GM23248 (cell line): ENCODE results near the gene FEZ2. TPM values are rescaled to one million over a fixed set of nuclear protein-coding genes. Genes with fewer than 3 reads are reported as not detected.
A peak's percentile ranks its signal among the peaks of the same experiment; 100 is the strongest.

Source experiments
- DNase-seq: peaks from one replicate; pipeline ENCODE4 v3.0.0-alpha.2; 2015
- H2AFZ ChIP-seq: fragments of 200-600 bp; sonication (generic); 2 replicates; pipeline ENCODE4 v1.6.1; 2016; ENCODE audit warnings: antibody characterized with exemption
- H3F3A ChIP-seq: fragments of 200-600 bp; sonication (generic); 2 replicates; pipeline ENCODE4 v1.6.1; 2016; ENCODE audit warnings: mild to moderate bottlenecking, antibody characterized with exemption, mixed run types; ENCODE audit not compliant: insufficient read depth
- H3K27ac ChIP-seq: fragments of 200-600 bp; sonication (generic); 2 replicates; pipeline ENCODE4 v1.5.1; 2016; ENCODE audit warnings: mild to moderate bottlenecking
- H3K27me3 ChIP-seq: fragments of 200-600 bp; sonication (generic); replicated peaks from 2 replicates; pipeline ENCODE4 v1.6.1; 2016; ENCODE audit warnings: mild to moderate bottlenecking; ENCODE audit not compliant: insufficient read depth
- H3K36me3 ChIP-seq: fragments of 200-600 bp; sonication (generic); 2 replicates; pipeline ENCODE4 v1.6.1; 2016; ENCODE audit warnings: low read depth, mild to moderate bottlenecking
- H3K4me1 ChIP-seq: fragments of 200-600 bp; sonication (generic); 2 replicates; pipeline ENCODE4 v1.6.1; 2016; ENCODE audit warnings: mild to moderate bottlenecking; ENCODE audit not compliant: insufficient read depth
- H3K4me2 ChIP-seq: fragments of 200-600 bp; sonication (generic); one replicate; pipeline ENCODE4 v1.6.1; 2016; ENCODE audit warnings: mild to moderate bottlenecking; ENCODE audit not compliant: unreplicated experiment
- H3K4me3 ChIP-seq: fragments of 200-600 bp; sonication (generic); 2 replicates; pipeline ENCODE4 v1.5.1; 2016; ENCODE audit warnings: mild to moderate bottlenecking
- H3K79me2 ChIP-seq: fragments of 200-600 bp; sonication (generic); 2 replicates; pipeline ENCODE4 v1.6.1; 2016; ENCODE audit warnings: mild to moderate bottlenecking; ENCODE audit not compliant: insufficient read depth
- H3K9ac ChIP-seq: fragments of 200-600 bp; sonication (generic); 2 replicates; pipeline ENCODE4 v1.6.1; 2016; ENCODE audit warnings: mild to moderate bottlenecking
- H3K9me2 ChIP-seq: fragments of 200-600 bp; sonication (generic); 2 replicates; pipeline ENCODE4 v1.6.1; 2016; ENCODE audit warnings: mixed run types, mild to moderate bottlenecking, moderate library complexity; ENCODE audit not compliant: insufficient read depth
- H3K9me3 ChIP-seq: fragments of 200-600 bp; sonication (generic); one replicate; pipeline ENCODE4 v1.6.1; 2017; ENCODE audit warnings: low read depth
- H4K20me1 ChIP-seq: fragments of 200-600 bp; sonication (generic); 2 replicates; pipeline ENCODE4 v1.6.0; 2016; ENCODE audit not compliant: insufficient read depth
- EZH2 ChIP-seq: fragments of 200-600 bp; sonication (generic); IDR thresholded peaks from 2 replicates; pipeline ENCODE4 v1.6.1; 2018; ENCODE audit warnings: antibody characterized with exemption, mild to moderate bottlenecking; ENCODE audit not compliant: insufficient read depth, poor library complexity, severe bottlenecking
- EZH2phosphoT487 ChIP-seq: fragments of 200-600 bp; sonication (generic); IDR thresholded peaks from 2 replicates; pipeline ENCODE4 v1.6.1; 2018; ENCODE audit warnings: antibody characterized with exemption, moderate library complexity, mild to moderate bottlenecking, low read depth; ENCODE audit not compliant: insufficient read depth
- WGBS, 2 experiments: methylation state at CpG; one replicate each; pipeline ENCODE4 v1.1.6; 2015 to 2017; ENCODE audit warnings: low lambda C conversion rate in 2 of 2, low coverage in 1 of 2; ENCODE audit errors: missing lambda C conversion rate in 2 of 2; 5-methylcytosine and 5-hydroxymethylcytosine counted together
- in situ Hi-C: fragments of 300-500 bp; cut with MboI; formaldehyde crosslinking; loops from 2 replicates; pipeline ENCODE4 v1.15.0; 2020
- polyA plus RNA-seq: library from polyadenylated mRNA; unstranded; fragments of >200 nt; fragmentation: Nextera tagmentation; extraction: Ambion mirVana; gene quantifications from 2 replicates; pipeline ENCODE4 v1.2.1, GENCODE V29; 2016
- total RNA-seq: library from RNA; depleted of rRNA; stranded (reverse); fragments of >200 nt; shearing (Covaris generic); gene quantifications from 2 replicates; pipeline ENCODE4 v1.2.3, GENCODE V29; 2014; rRNA removed

FEZ2 gene, protein sequence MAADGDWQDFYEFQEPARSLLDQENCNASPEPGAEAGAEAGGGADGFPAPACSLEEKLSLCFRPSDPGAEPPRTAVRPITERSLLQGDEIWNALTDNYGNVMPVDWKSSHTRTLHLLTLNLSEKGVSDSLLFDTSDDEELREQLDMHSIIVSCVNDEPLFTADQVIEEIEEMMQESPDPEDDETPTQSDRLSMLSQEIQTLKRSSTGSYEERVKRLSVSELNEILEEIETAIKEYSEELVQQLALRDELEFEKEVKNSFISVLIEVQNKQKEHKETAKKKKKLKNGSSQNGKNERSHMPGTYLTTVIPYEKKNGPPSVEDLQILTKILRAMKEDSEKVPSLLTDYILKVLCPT
- total RNA-seq, result 86.2 and 93.2 TPM in 2 replicates
- polyA plus RNA-seq, result 48.8 and 50.5 TPM in 2 replicates

DNA sequence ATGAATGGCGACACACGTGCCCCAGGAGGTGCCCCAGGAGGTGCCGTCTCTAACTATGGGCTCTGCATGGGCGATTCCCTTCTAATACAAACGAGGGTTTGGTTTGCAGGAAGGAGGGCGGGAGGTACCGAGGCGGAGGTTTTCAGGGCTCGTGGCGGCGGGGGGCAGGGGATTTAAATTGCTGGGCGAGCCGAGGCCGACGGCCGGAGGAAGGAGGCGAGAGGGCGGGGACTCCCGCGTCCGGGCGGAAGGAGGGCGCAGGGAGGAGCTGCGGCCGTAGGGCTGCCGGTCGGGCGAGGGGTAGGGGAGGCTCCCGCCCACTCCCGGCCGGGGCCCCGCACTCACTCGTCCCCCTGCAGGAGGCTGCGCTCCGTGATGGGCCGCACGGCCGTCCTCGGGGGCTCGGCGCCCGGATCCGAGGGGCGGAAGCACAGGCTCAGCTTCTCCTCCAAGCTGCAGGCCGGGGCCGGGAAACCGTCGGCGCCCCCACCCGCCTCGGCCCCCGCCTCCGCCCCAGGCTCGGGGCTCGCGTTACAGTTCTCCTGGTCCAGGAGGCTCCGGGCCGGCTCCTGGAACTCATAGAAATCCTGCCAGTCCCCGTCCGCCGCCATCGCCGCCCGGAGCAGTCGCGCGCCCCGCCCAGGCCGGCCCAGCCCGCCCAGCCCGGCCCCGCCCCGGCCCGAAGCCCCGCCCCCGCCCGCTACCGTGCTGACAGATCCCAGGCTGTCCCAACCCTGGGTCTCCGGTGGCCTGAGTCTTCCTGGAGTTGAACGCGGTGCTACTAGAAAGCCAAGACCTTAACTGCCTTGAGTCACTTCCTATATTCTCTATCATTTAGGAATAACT lies at the start of gene FEZ2:
Gene FEZ2 (minus strand): TSS at position 637 of the 846 bp plus-strand sequence. CDS start 26 bp downstream, at position 611.
- H3K27me3 ChIP-seq, result no peaks in the 10 kb centered on the region
- 0 out of 2 replicates have a peak, but pooled peaks cover 5% of the 10 kb centered on the region for H3K36me3 ChIP-seq
- H2AFZ ChIP-seq, result peak within 1 kb of the TSS; percentile 78
- H3K9me3 ChIP-seq, result no peaks in the 10 kb centered on the region
- H3K4me2 ChIP-seq, result peak within 1 kb of the TSS; percentile 90
- peak within 1 kb of the TSS; percentile 79 for H3K9ac ChIP-seq
- peak; percentile 89 for DNase-seq
- 0 to 2% methylated on average over 31 to 42 of the region's 81 CpGs for WGBS, 2 experiments
- peaks cover 7% of the 10 kb centered on the region; the same call in 1 of the 2 replicates for H3F3A ChIP-seq
- H4K20me1 ChIP-seq, result no peaks in the 10 kb centered on the region
- no peaks in the 10 kb centered on the region for H3K9me2 ChIP-seq
- no peak for TF ChIP-seq EZH2phosphoT487
- TF ChIP-seq EZH2, result no peak
- H3K27ac ChIP-seq, result peak within 1 kb of the TSS; percentile 47
- in situ Hi-C loops, result no loop called here
- peaks cover 17% of the 10 kb centered on the region for H3K4me1 ChIP-seq
- peak within 1 kb of the TSS; percentile 91 for H3K4me3 ChIP-seq
- H3K79me2 ChIP-seq, result peaks cover 48% of the 10 kb centered on the region

DNA sequence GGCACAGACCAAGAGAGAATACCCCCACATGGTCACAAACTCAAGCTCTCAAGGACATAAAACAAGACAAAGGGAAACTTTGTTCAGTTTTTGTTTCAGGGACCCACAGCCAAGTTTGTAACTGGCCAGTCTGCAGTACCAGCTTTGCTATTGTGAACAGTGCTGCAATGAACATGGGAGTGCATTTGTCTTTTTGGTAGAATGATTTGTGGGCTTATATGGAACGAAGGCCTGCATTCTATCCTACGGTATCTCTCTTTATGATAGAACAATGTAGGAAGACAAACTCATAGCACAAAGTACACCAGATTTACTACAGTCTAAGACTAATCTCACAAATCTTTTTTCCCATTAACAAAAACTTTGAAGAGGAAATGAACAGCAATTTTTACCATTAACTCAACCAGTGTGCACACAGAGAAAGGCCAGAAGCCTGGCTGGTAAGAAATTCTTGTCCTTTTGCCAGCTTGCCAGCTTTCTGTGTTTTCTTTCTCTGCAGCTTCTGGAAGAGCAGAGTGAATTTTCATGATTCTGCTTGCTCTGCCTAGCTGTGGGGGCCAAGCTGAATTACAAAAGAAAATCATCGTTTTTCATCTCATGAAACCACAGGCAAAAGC lies 37.1 kb upstream of the FEZ2 start:
- no peak overlapping the region for H3K9ac ChIP-seq
- H3K27ac ChIP-seq, result peak overlapping the region; percentile 13; the same call in 1 of the 2 replicates

DNA sequence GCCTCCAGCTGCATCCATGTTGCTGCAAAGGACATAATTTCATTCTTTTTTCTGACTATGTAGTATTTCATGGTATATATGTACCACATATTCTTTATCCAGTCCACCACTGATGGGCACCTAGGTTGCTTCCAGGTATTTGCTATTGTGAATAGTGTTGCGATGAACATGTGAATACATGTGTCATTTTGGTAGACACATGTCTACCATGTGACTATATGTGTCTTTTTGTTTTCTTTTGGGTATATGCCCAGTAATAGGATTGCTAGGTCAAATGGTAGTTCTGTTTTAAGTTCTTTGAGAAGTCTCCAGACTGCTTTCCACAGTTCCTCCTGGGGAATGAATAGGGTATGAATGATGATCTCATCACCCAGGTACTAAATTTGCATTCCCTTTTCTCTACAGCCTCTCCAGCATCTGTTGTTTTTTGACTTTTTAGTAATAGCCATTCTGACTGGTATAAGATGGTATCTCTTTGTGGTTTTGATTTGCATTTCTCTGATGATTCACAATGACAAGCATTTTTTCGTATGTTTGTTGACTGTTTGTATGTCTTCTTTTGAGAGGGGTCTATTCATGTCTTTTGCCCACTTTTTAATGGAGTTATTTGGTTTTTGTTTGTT lies 35.6 kb upstream of the FEZ2 start:
- Histone ChIP-seq H3K9me2 (no peaks in the 10 kb centered on the region), H2AFZ (no peak overlapping the region), H3K36me3 (no peaks in the 10 kb centered on the region), H3K9me3 (no peaks in the 10 kb centered on the region), H3K4me2 (no peak overlapping the region), H3K4me3 (no peak overlapping the region), H3K9ac (no peak overlapping the region), H3K27ac (peak overlapping the region; percentile 28; the same call in 1 of the 2 replicates), H3K27me3 (no peaks in the 10 kb centered on the region), H3K79me2 (no peaks in the 10 kb centered on the region), H4K20me1 (no peaks in the 10 kb centered on the region), H3F3A (peaks cover 26% of the 10 kb centered on the region), H3K4me1 (peaks cover 11% of the 10 kb centered on the region)
- peak; percentile 34 for DNase-seq
- TF ChIP-seq EZH2phosphoT487 (no peak), EZH2 (no peak)
- WGBS, 2 experiments, result 48 to 50% methylated on average over 2 of the region's 2 CpGs
- in situ Hi-C loops, result no loop called here

More for the DNA sequence above, 37.1 kb upstream of the FEZ2 start:
- H4K20me1 ChIP-seq, result no peaks in the 10 kb centered on the region
- no peak overlapping the region for H3K4me3 ChIP-seq
- no peaks in the 10 kb centered on the region for H3K36me3 ChIP-seq
- DNase-seq, result peak; percentile 34
- H3F3A ChIP-seq, result peaks cover 26% of the 10 kb centered on the region
- no peaks in the 10 kb centered on the region for H3K27me3 ChIP-seq
- peak overlapping the region; percentile 44; the same call in 1 of the 2 replicates for H2AFZ ChIP-seq
- H3K9me3 ChIP-seq, result no peaks in the 10 kb centered on the region
- TF ChIP-seq EZH2, result no peak
- TF ChIP-seq EZH2phosphoT487, result no peak
- H3K4me2 ChIP-seq, result peak overlapping the region; percentile 9
- WGBS, 2 experiments, result 78 to 79% methylated on average over 3 of the region's 3 CpGs
- H3K9me2 ChIP-seq, result no peaks in the 10 kb centered on the region
- H3K79me2 ChIP-seq, result no peaks in the 10 kb centered on the region
- peaks cover 11% of the 10 kb centered on the region for H3K4me1 ChIP-seq
- in situ Hi-C loops, result no loop called here

DNA sequence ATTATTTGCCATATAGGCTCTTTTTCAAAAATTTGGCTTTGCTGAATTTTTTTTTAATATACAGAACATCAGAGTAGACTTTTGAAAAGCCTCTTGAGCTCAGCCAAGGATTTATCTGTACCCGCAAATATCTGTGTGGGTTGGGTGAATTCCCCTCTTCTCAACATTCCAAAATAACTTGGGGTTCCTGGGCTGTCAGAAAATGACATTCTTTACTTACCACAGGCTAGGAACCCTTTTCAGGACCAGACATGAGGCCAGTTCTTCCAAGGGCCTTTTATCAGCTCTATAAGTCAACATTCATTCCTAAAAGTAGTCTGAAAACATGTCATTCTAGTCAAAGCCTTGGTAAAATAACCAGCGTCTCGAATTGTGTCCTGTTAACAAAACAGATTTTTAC lies 28.8 kb upstream of the FEZ2 start:
- WGBS, 2 experiments, result 44 to 47% methylated on average over 3 of the region's 3 CpGs
- DNase-seq, result no peak
- Histone ChIP-seq H2AFZ (no peak overlapping the region), H3F3A (no peaks in the 10 kb centered on the region), H3K79me2 (no peaks in the 10 kb centered on the region), H3K4me1 (no peaks in the 10 kb centered on the region), H3K9ac (no peak overlapping the region), H3K4me3 (no peak overlapping the region), H3K9me2 (no peaks in the 10 kb centered on the region), H3K9me3 (no peaks in the 10 kb centered on the region), H3K36me3 (no peaks in the 10 kb centered on the region), H3K4me2 (no peak overlapping the region), H3K27me3 (no peaks in the 10 kb centered on the region), H4K20me1 (no peaks in the 10 kb centered on the region), H3K27ac (no peak overlapping the region)
- in situ Hi-C loops, result no loop called here
- TF ChIP-seq EZH2phosphoT487 (no peak), EZH2 (no peak)
